Right lobe of liver (tissue), 4 donors: ENCODE data around the gene SLC17A9.

Experiments used
- CTCF ChIP-seq, 4 donors: fragments of 200-600 bp in 3 of 4; fragments of 450-650 bp in 1 of 4; IDR thresholded peaks; one replicate each; pipeline versions ENCODE4 v1.5.1 to v1.8.0; 2016 to 2022; ENCODE audit warnings: antibody characterized with exemption in 4 of 4, mild to moderate bottlenecking in 2 of 4
- POLR2A ChIP-seq: fragments of 450-650 bp; IDR thresholded peaks from one replicate; pipeline ENCODE4 v1.6.1; 2017; ENCODE audit warnings: antibody characterized with exemption, mild to moderate bottlenecking
- donor health status: DM: no; HTN: no; CAD: no.
- donor health status: DM: no; HTN: no; CAD: no.
- donor health status: DM: no; HTN: yes; CAD: no.

GRCh38 chr20:62962891-62963613 lies 10.5 kb downstream of the SLC17A9 start:
- no peak for TF ChIP-seq CTCF (IDR thresholded peaks at IDR 0.05)
- no peak for TF ChIP-seq POLR2A
